GM12873 (cell line): ENCODE data around the gene ITPA.

Experiments used
- CTCF ChIP-seq: IDR thresholded peaks from 2 replicates; pipeline ENCODE4 v1.5.1; 2012; ENCODE audit warnings: low read depth, mild to moderate bottlenecking, moderate library complexity, low read length, control low read depth; ENCODE audit not compliant: insufficient read depth; ENCODE audit errors: missing control alignments

ITPA gene

GRCh38 chr20:3242172-3242692 is 32.9 kb downstream of the ITPA start:
- TF ChIP-seq CTCF = no peak

- no peak for TF ChIP-seq CTCF
Measured at GRCh38 chr20:3243718-3244358, 34.5 kb downstream of the ITPA start.

- no peak for TF ChIP-seq CTCF
Measured at GRCh38 chr20:3244613-3245012, 35.3 kb downstream of the ITPA start.

- TF ChIP-seq CTCF = no peak
Measured at GRCh38 chr20:3245156-3245555, 35.9 kb downstream of the ITPA start.

- TF ChIP-seq CTCF = no peak
Measured at GRCh38 chr20:3245711-3246110, 36.4 kb downstream of the ITPA start.

- TF ChIP-seq CTCF = no peak
Measured at GRCh38 chr20:3246682-3247081, 37.4 kb downstream of the ITPA start.

GRCh38 chr20:3247638-3248037 is 38.3 kb downstream of the ITPA start:
- TF ChIP-seq CTCF = no peak
